ENCODE measurements around the gene C19orf44.
"Not testable (repeated sequence)": the region's sequence is repeated elsewhere in the genome, so short reads cannot be mapped to it uniquely, and the experiment has no call there.

The C19orf44 gene

DNA sequence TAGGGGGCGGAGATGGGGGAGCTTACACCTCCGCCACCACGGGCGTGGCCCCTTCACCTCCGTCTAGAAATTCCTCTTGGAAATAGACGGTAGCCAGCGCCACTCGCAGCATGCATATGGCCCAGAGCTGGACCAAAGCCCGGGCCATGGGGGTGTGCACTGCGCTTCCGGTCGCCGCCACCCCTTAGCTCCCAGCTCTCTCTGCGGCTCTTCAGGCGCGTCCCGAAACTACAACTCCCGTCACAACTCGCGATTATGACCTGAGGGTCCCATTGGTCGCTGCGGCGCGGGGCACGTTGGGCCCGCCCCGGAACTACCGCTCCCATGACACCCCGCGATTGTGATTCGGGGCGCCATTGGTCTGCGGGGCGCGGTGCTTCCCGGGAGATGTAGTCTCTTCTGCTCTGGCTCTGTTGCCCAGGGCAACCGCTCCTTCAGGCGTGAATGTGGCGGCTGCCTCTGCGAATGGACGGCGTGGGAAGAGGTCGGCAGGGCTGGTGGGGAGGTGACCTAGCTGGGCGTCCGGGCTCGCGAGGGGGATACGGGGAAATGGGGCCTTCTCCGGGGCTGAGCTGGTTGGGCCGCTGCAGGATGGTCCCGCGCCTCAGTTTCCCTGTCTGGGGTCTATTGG, at the start of gene C19orf44, which contains the start of gene CALR3:
Gene C19orf44 (plus strand): TSS at position 413 of the 631 bp plus-strand sequence. CDS start 4,399 bp downstream, outside the sequence.
Gene CALR3 (minus strand): TSS at position 186 of the 631 bp plus-strand sequence. CDS start 38 bp downstream, at position 148.
- DNase-seq, result peak; percentile 97

DNA sequence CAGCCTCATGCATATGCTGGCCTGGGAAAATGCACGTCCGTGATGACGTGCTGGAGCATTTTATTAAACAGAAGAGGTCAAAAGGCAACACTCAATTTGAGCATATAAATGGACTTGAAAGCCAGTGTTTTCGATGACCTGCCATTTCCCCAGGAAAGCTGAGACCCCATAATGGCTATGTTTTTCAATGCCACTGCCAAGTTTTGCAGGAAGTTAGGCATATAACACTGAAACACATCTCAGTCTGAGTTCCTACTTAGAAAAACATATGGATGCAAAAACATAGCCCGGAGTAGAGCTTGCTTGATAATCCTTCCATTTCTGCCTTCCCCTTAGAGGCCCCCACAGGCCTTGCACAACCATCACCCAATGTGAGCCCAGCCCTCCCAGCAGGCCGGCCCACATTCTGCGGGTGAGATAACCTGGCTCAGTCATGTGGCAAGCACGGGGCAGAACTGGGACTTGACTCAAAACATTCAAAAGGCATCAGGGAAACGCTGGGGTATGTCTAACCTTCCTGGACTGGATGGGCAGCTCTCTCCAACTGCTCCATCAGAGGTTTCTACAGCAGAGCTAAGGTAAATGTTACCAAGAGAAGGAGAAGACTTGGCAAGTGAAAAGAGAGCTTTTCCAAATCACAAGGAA, 49.3 kb upstream of the C19orf44 start:
- peak; percentile 51 for DNase-seq

DNA sequence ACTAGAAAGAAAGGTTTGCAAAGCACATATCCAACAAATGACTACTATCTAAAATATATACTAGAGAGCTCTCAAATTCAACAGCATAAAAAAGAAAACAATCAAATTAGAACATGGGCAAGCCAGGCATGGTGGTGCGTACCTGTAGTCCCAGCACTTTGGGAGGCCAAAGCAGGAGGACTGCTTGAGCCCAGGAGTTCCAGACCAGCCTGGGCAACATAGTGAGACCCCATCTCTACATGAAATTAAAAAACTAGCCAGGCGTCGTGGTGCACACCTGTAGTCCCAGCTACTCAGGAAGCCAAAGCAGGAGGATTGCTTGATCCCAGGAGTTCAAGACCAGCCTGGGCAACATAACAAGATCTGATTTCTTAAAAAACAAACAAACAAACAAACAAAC, 47.3 kb upstream of the C19orf44 start:
- not testable (repeated sequence) for DNase-seq

DNA sequence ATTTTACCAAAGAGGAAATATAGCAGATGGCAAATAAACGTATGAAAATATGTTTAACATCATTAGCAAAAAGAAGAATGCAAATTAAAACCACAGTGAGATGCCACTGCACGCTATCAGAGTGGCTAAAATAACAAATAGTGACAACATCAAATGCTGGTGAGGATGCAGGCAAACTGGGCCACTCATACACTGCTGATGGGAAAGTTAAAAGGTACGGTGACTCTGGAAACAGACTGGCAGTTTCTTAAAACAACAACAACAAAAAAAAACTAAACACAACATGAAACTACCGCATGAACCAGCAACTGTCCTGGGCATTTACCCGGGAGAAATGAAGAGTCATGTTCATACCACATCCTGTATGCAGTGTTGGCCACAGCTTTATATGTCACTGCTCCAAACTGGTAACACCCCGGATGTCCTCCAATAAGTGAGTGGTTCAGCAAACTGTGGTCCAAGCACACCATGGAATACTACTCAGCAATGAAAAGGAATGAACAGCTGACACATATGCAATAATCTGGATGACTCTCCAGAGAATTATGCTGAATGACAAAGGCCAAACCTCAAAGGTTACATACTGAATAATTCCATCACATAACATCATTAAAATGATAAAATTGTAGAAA, 46.7 kb upstream of the C19orf44 start:
- peak; percentile 69 for DNase-seq

DNA sequence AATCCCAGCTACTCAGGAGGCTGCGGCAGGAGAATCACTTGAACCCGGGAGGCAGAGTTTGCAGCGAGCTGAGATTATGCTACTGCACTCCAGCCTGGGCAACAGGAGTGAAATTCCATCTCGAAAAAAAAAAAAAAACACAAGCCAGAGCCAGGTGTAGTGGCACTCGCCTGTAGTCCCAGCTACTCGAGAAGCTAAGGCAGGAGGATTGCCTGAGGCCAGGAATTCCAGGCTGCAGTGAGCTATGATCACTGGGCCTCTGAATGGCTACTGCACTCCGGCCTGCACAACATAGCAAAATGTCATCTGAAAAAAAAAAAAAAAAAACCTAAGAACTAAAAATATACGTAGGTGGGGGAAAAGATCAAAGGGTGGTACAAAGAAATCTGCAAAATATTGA, 43.9 kb upstream of the C19orf44 start:
- DNase-seq, result no peak

DNA sequence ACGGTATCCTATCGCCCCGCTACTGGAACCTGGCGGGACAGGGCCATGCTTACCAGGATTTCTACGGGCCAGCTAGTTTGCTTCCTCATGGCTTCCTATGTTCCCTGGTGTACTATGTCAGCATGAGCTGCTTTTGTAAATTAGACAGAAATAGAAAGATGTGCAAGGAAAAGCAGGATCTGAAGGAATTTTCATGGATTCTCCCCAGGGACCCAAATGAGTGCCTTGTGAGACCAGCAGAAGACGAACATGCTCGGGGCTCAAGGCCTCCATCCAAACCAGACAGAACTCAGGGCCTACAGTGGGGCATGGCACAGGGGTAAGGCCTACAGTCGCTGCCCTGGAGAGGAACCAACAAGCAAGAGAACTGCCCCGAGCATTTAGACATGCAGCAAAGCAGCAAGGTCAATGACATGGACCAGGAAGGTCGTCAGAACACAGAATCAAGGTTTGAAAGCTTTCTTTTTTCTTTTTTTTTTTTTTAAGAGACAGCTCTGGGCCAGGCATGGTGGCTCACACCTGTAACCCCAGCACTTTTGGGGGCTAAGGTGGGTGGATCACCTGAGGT, 41.8 kb upstream of the C19orf44 start:
- DNase-seq, result no peak

DNA sequence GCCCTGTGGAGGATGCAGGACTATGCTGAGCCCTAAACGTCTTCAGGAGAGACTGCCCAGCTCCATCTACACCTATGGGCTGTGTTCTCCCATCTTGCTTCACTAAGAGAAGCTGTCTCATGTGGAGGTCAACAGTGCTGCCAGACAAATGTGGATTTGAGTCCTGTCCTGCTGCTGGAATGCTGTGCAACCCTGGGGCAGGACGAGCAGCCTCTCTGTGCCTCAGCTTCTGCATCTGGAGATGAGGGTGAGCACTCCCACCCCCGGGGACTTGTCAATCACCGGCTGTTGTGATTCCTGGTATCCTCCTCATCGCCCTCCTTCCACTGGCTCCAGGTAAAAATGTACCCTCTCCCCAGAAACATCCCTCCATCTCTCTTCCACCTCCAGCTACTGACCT, 40.7 kb upstream of the C19orf44 start:
- DNase-seq, result no peak

DNA sequence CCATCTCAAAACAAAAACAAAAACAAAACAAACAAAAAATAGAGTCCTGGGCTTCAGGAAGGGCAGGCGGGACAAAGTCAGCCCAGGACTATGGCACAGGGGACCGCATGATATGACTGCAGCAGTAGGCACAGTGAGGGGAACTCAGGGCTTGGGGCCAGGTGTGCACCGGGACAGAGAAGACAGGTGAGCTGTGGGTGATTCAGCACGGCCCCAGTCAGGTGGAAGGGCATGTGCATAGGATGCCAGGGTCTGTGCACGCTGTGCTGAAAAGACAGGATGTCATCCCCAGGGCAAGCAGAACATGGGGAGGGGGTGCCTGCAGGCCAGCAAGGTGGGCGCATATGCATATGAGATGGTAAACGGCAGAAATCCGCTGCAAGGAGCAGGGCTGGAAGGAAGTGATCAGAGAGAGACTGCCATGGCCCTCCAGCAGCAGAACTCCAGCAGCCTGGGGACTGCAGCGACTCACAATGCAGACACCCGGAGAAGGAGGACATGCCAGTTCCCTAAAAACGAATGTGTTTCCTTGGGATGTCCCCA, 39.5 kb upstream of the C19orf44 start:
- DNase-seq, result no peak

DNA sequence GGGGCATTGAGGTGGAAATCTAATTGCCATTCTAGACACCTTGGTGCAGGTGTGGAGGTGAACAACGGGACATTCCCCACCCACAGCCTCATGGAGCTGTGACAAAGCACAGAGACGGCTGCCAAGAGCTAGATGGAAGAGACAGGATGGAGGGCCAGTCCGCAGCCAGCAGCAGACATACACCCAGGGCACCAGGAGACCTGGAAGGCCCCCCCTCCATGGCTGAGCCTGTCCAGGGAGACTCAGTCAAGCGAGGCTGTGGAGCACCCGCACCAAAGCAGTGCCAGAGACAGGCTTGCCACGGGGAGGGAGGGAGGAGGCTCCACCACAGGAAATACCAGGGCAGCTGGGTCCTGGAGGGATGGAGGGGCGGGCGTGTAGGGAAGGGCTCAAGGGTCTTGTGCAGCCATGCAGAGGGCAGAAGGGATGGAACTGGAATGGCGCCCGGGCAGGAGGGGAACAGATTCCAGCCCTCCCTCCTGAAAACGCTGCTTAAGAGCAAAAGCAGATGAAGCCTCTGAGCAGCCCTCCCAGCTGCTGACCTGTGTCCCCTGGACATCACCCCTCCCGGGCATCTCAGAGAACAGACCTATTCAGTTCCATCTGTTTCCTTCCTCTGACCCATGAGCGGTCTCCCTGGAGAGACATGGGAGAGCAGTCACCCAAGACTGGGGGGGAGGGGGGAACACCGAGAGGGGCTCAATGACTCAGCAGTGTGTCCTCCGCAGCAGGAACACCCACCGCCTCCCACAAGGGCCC, 38.8 kb upstream of the C19orf44 start:
- DNase-seq, result no peak

DNA sequence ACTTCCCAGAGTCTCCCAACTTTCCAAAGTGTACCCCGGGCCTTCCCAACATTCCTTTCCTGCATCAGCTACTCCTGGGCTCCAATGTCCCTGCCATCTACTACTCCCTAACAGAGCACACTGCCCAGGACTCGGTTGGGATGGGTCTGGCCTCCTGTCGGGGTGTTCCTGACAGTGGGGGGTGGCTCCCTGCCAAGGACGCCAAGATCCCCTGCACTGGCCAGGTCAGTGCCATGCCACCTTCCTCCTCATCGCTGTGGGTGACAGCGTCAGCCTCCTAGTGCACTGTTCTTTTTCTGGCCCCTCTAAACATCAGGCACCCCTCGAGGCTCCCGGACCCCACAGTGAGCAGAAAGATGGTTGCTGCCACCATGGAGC, 38.3 kb upstream of the C19orf44 start:
- DNase-seq, result no peak

DNA sequence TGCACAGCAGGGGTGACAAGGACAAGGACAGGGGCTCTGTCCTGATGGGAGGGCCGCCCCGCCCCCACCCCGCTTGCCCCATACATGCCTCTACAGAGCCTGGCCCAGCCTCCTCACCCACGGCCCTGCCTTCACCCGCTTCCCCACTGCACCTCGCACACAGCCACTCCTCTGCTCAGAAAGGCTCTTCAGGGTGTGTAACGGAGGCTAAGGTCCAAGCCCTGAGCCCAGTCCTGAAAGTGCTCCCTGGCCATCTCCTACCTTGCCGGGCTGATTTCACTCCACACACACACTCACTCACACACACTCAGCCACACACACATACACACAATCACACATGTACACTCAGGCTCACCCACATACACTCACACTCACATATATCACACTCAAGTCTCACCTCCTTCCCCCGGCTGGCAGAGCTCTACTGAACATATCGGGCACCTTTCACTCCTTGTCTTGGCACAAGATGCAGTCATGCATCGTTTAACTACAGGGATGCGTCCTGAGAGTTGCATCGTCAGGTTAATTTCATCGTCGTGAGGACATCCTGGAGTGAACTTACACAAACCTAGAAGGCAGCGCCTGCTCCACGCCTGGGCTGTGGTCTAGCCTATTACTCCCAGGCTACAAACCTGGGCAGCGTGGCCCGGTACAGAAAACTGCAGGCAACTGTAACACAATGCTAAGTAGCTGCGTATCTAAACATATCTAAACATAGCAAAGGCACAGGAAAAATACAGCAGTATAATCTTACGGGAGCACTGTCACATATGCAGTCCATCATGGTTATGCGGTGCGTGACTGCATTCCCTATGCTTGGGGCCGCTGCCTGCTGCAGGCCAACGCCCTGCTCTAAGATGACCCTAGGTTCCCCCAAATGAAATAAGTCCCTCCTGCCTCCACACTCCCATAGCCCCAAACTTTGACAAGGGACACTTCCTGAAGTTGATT, 37.5 kb upstream of the C19orf44 start:
- DNase-seq, result no peak

DNA sequence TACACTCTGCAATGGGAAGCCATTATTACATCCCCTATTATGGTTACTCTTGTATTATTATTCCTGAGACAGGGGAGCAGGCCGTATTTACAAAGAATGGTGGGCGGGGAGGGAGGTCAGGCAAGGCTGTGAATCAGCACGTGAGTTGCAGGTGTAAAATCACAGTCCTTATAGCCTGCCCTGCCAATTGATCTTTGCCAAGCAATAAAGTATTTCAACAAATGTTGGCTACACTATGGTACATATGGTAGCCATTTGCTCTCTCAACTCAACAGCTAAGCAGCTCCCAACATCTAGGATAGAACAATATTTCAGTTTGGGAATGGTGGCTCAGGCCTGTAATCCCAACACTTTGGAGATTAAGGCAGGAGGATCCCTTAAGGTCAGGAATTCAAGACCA, 36.5 kb upstream of the C19orf44 start:
- no peak for DNase-seq

DNA sequence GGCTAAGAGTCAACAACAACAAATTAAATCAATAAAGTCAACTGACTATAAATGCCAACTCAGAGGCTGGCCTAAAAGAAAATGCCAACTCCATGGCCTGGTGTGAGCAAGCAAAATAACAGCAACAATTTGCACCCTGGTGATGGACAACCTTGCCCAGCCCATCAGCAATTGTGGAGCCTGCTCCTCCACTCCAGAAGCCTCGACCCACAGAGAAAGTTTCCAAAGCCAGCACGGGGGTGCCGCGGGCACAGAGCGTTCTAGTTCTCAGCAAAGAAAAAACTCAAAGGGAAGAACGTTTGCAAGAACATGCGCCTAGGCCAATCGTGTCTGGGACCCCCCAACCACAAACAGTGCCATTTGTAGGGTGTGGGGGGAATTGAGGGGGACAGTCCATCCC, 35.7 kb upstream of the C19orf44 start:
- no peak for DNase-seq

DNA sequence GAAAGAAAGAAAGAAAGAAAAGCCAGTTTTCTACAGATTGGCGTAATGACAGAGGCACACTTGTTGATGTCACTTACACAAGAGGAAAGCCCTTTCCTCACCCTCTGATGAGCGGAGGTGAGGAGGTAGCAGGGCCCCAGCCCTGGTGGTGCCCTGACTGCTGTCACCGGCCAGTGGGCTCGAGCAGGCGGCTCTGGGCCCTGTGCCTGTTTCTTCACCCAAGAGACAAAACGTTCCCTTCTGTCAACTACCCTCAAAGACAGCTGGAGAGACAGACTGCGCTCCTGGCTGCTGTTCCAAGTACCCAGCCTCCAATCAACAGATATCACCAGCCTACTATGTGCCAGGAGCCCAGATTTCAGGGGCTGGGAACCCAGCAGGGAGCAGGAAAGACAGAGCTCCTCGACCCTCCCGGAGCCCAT, 34.6 kb upstream of the C19orf44 start:
- DNase-seq, result no peak

DNA sequence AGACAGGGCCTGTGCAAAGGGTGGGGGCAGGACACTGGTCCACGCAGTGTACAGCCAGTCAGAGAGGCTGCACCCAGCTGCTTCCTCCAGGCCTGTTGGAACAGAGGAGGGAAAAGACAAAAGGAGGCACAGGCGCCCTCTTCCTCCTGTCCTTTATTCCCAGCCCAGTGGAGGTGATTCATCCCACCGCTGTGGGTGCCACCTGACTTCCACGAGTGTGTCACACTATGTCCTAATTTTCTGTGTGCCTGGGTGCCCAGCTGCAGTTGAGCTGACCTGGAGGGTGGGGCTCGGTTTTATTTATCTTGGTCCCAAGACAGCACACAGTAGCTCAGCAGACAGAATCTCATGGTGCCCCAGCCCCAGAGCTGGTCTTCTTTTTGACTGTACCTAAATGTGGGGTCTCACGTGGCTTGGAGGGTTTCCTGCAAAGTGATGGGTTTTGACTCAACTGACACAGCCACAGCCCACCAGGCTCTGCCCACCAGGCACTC, 33.4 kb upstream of the C19orf44 start:
- no peak for DNase-seq

DNA sequence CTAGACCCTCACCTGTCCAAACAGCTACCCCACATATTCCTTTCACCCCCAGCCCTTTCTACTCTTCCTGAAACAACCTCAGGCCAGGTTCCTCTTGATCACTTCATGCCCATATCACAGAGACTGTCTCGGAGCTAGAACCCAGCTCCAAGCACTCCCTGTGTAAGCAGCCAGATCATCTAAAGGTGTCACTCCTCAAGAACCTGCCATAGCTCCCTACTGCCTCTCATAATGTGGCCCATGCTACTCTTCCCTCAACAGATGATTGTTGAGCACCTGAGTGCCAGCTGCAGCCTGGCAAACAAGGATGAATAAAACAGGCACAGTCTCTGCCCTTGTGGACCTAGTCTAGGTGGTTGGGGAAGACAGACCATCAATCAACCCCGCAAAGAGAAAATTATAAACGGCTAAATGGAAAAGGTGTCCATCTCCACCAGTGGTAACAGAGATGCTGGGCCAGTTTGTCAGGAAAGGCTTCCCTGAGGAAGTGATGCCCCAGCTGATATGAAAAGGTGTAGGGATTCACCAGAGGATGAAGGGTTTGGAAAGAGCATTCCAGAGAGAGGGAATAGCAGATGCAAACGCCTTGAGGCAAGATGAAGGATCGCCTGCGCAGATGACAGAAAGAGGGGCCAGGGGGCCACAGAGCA, 32.7 kb upstream of the C19orf44 start:
- DNase-seq, result no peak

DNA sequence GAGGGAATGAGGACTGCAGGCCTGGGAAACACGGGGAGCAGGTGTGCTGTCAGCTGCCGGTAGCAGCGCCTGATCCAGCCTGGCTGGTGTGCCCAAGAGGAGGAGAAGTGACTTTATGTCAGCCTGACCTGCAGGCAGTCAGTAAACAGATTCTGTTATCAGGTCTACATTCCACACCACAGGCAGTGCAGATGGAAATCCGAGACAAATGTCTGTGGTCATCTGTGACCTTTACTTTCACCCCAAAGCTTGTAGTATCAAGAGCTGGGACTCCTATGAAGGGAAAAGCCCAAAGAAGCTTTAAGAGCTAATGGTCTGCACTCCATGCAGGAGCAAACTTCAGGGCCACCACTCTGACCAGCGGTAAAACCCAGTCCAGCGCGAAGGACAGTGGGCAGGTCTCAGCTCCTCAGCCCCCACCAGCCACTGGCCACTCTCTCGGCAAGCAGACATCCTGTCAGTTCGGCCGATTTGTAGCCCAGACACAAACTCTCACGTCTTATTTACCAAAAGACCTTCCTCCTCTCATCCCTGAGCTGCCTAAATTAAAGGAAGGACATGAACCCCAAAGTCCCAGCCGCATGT, 32.1 kb upstream of the C19orf44 start:
- no peak for DNase-seq

DNA sequence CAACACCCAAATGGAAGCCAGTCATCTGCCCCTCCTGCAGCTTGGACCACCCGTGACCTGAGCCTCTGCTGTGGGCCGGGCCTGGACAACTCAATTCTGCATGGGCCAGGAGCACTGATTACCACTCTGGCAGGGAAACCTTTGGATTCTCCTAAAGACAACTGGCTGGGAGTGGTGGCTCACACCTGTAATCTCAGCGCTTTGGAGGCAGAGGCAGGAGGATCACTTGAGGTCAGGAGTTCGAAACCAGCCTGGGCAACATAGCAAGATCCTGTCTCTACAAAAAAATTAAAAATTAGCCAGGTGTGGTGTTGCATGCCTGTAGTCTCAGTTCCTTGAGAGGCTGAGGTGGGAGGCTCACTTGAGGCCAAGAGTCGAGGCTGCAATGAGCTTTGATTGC, 31.0 kb upstream of the C19orf44 start:
- DNase-seq, result no peak

DNA sequence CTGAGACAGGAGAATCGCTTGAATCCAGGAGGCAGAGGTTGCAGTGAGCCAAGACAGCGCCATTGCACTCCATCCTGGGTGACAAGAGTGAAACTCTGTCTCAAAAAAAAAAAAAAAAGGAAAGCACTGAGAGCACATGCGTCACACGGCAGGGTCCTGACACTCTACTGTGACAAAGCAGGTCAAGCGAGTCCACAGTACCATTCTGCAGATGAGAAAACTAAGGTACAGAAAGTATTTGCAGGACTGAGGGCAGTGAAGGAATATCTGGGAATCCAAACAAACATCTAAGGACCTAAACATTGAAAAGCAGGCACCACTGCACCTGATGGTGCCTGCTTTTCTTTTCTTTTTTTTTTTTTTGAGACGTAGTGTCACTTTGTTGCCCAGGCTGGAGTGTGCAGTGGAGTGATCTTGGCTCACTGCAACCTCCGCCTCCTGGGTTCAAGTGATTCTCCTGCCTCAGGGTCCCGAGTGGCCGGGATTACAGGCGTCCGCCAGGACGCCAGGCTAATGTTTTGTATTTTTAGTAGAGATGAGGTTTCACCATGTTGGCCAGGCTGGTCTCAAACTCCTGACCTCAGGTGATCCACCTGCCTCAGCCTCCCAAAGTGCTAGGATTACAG, 29.3 kb upstream of the C19orf44 start:
- DNase-seq, result not testable (repeated sequence)

DNA sequence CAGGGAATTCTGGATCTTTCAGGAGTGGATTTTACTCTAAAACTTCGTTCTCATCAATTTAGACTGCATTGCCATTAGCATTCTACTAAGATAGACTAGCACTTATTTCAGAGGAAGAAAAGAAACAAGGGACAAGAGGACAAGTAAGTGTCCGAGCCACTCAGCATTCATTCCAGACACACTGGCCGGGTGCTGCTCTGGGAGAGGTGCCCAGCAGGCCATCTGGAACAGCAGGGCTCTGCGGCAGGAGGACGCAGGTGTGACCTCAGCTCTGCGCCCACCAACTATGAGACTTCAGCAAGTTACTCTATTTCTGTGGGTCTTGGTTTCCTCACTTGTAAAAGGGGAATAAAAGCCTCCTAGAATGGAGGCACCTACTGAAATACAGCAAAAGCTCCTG, 28.6 kb upstream of the C19orf44 start:
- DNase-seq, result no peak
